Testis (tissue), 2 donors: ENCODE measurements around the gene CLDN4.

ENCODE experiments used
- POLR2A ChIP-seq: fragments of 450-650 bp; IDR thresholded peaks from one replicate; pipeline ENCODE4 v1.6.1; 2017; ENCODE audit warnings: antibody characterized with exemption, mild to moderate bottlenecking, moderate library complexity
- TF ChIP-seq, protein P1 (sequence below), 3 experiments: fragments of 450-650 bp in 2 of 3; fragments of 200-600 bp in 1 of 3; sonication (generic) in 1 of 3; IDR thresholded peaks; one replicate each; pipeline ENCODE4 v1.5.1; 2016 to 2019; ENCODE audit warnings: antibody characterized with exemption in 3 of 3, mild to moderate bottlenecking in 2 of 3, moderate library complexity in 1 of 3

DNA sequence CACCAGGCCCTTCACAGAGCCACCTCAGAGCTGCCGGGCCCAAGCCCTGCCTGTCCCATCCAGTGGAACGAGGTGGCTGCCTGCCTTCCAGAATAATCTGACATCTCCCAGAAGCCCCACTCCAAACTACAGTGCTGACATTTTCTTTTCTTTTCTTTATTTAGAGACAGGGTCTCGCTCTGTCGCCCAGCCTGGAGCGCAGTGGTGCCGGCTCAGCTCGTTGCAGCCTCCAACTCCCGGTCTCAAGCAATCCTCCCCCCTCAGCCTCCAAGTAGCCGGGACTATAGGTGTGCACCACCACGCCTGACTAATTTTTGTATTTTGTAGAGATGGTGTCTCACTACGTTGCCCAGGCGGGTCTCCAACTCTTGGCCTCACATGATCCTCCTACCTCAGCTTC is 30.5 kb downstream of the CLDN4 start:
- TF ChIP-seq, protein P1, sequence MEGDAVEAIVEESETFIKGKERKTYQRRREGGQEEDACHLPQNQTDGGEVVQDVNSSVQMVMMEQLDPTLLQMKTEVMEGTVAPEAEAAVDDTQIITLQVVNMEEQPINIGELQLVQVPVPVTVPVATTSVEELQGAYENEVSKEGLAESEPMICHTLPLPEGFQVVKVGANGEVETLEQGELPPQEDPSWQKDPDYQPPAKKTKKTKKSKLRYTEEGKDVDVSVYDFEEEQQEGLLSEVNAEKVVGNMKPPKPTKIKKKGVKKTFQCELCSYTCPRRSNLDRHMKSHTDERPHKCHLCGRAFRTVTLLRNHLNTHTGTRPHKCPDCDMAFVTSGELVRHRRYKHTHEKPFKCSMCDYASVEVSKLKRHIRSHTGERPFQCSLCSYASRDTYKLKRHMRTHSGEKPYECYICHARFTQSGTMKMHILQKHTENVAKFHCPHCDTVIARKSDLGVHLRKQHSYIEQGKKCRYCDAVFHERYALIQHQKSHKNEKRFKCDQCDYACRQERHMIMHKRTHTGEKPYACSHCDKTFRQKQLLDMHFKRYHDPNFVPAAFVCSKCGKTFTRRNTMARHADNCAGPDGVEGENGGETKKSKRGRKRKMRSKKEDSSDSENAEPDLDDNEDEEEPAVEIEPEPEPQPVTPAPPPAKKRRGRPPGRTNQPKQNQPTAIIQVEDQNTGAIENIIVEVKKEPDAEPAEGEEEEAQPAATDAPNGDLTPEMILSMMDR (IDR thresholded peaks at IDR 0.05), result no peak
- TF ChIP-seq POLR2A, result no peak
